ENCODE measurements around the gene SNAI3. TPM values are rescaled to one million over a fixed set of nuclear protein-coding genes. Genes with fewer than 3 reads are reported as not detected.

The SNAI3 gene
- total and polyA plus RNA-seq, 7 experiments from 2014 or later, result 2.7 to 13.5 (median 6.5) TPM

GRCh38 chr16:88651989-88652761 lies 34.1 kb downstream of the SNAI3 start:
- CTCF ChIA-PET, result interaction anchor here (1.2 kb wide), 1 partner anchor 53 kb away, joined by 4 read pairs; no protein-coding TSS in a partner anchor
- Histone ChIP-seq H3K9me3 (ENCODE audit: control insufficient read depth in 2 of 3, low read length in 3 of 3) (no peaks in the 10 kb centered on the region), H3K27me3 (ENCODE audit: control insufficient read depth in 2 of 2, insufficient read depth in 2 of 2, low read length in 2 of 2) (no peaks in the 10 kb centered on the region), H3K27ac (ENCODE audit: low read depth, low read length) (peak overlapping the region; percentile 84), H3K4me3 (ENCODE audit: low read length) (no peak overlapping the region), H3K4me1 (ENCODE audit: control insufficient read depth in 2 of 2, insufficient read depth in 2 of 2, low read length in 2 of 2) (peaks cover 20 to 28% of the 10 kb centered on the region in 2 donors), H3K36me3 (ENCODE audit: control insufficient read depth in 2 of 3, insufficient read depth in 3 of 3, low read length in 3 of 3) (peaks cover 0 to 45% (median 0%) of the 10 kb centered on the region in 3 experiments)
- no peak for DNase-seq
- intact Hi-C loops (cut with micrococcal nuclease), result loop anchor here (1.0 to 2.0 kb wide), 11 partner anchors 11 to 199 kb away; partner anchors contain the start of genes MVD (in 2 of the 2), SNAI3 (in 2 of the 2), ZC3H18 (in 2 of the 2) and CTU2 (in 1 of the 2)
- peaks cover 6 to 27% (median 13%) of the 10 kb centered on the region in 7 donors for H3K4me1 Mint-ChIP-seq
- POLR2A ChIA-PET, result interaction anchor here (1.2 to 2.2 kb wide), 3 partner anchors 11 to 35 kb away, joined by 4 to 8 read pairs (median 4); partner anchors contain the start of gene MVD
- peak overlapping the region in 6 of 9 donors; percentile 24 to 98 (median 84) for H3K27ac Mint-ChIP-seq
- peak overlapping the region in 4 of 10 donors; percentile 53 to 91 (median 68) for H3K4me3 Mint-ChIP-seq
- H3K27me3 Mint-ChIP-seq, result no peaks in the 10 kb centered on the region
- no peak for ATAC-seq
- peaks cover 0 to 15% (median 1%) of the 10 kb centered on the region in 5 donors for H3K36me3 Mint-ChIP-seq
- no peaks in the 10 kb centered on the region for H3K9me3 Mint-ChIP-seq

- H3K4me3 Mint-ChIP-seq, result peak overlapping the region; percentile 84 to 93 (median 90)
- H3K27ac Mint-ChIP-seq, result peak overlapping the region; percentile 81 to 98 (median 88)
- no peaks in the 10 kb centered on the region for H3K9me3 Mint-ChIP-seq
- intact Hi-C loops (cut with micrococcal nuclease), result loop anchor here (1.0 to 2.0 kb wide), 11 partner anchors 12 to 199 kb away; partner anchors contain the start of genes MVD (in 2 of the 2), SNAI3 (in 2 of the 2), ZC3H18 (in 2 of the 2) and CTU2 (in 1 of the 2)
- peaks cover 6 to 27% (median 13%) of the 10 kb centered on the region in 7 donors for H3K4me1 Mint-ChIP-seq
- Histone ChIP-seq H3K27me3 (ENCODE audit: control insufficient read depth in 2 of 2, insufficient read depth in 2 of 2, low read length in 2 of 2) (no peaks in the 10 kb centered on the region), H3K9me3 (ENCODE audit: control insufficient read depth in 2 of 3, low read length in 3 of 3) (no peaks in the 10 kb centered on the region), H3K27ac (ENCODE audit: low read depth, low read length) (peak overlapping the region; percentile 84), H3K4me1 (ENCODE audit: control insufficient read depth in 2 of 2, insufficient read depth in 2 of 2, low read length in 2 of 2) (peaks cover 20 to 28% of the 10 kb centered on the region in 2 donors), H3K36me3 (ENCODE audit: control insufficient read depth in 2 of 3, insufficient read depth in 3 of 3, low read length in 3 of 3) (peaks cover 0 to 41% (median 0%) of the 10 kb centered on the region in 3 experiments), H3K4me3 (ENCODE audit: low read length) (peak overlapping the region; percentile 78)
- DNase-seq (peak in 8 of 9 donors; percentile 46 to 76 (median 64)), ATAC-seq (peak; percentile 81)
- H3K27me3 Mint-ChIP-seq, result no peaks in the 10 kb centered on the region
- ChIA-PET CTCF (no interaction called here), POLR2A (interaction anchor here (0.6 to 3.0 kb wide), 6 partner anchors 10 to 143 kb away, joined by 3 to 13 read pairs (median 4); partner anchors contain the start of gene MVD)
- peaks cover 0 to 15% (median 1%) of the 10 kb centered on the region in 5 donors for H3K36me3 Mint-ChIP-seq
These were observed 34.9 kb downstream of the SNAI3 start for GRCh38 chr16:88651276-88651988.

- POLR2A ChIA-PET, result interaction anchor here (0.6 to 3.7 kb wide), 10 partner anchors 9 to 144 kb away, joined by 3 to 13 read pairs (median 5); partner anchors contain the start of genes IL17C and MVD
- Histone ChIP-seq H3K27ac (ENCODE audit: low read depth, low read length) (peak within 1 kb of the TSS; percentile 84), H3K4me1 (ENCODE audit: control insufficient read depth in 2 of 2, insufficient read depth in 2 of 2, low read length in 2 of 2) (peaks cover 20 to 28% of the 10 kb centered on the region in 2 donors), H3K4me3 (ENCODE audit: low read length) (peak within 1 kb of the TSS; percentile 78), H3K9me3 (ENCODE audit: control insufficient read depth in 2 of 3, low read length in 3 of 3) (no peaks in the 10 kb centered on the region), H3K27me3 (ENCODE audit: control insufficient read depth in 2 of 2, insufficient read depth in 2 of 2, low read length in 2 of 2) (no peaks in the 10 kb centered on the region), H3K36me3 (ENCODE audit: control insufficient read depth in 2 of 3, insufficient read depth in 3 of 3, low read length in 3 of 3) (peaks cover 0 to 44% (median 0%) of the 10 kb centered on the region in 3 experiments)
- Mint-ChIP-seq H3K36me3 (peaks cover 0 to 15% (median 1%) of the 10 kb centered on the region in 5 donors), H3K4me1 (peaks cover 6 to 27% (median 13%) of the 10 kb centered on the region in 7 donors), H3K27ac (peak within 1 kb of the TSS; percentile 82 to 98 (median 91)), H3K27me3 (no peaks in the 10 kb centered on the region), H3K9me3 (no peaks in the 10 kb centered on the region), H3K4me3 (peak within 1 kb of the TSS; percentile 84 to 93 (median 90))
- intact Hi-C loops (cut with micrococcal nuclease), result loop anchor here (1.0 to 2.0 kb wide), 12 partner anchors 12 to 198 kb away; partner anchors contain the start of genes MVD (in 2 of the 2), SNAI3 (in 2 of the 2), ZC3H18 (in 2 of the 2) and CTU2 (in 1 of the 2)
- DNase-seq (peak; percentile 54 to 88 (median 68)), ATAC-seq (peak; percentile 92)
- CTCF ChIA-PET, result interaction anchor here (0.7 to 1.0 kb wide), 2 partner anchors 9 to 34 kb away, joined by 3 read pairs; no protein-coding TSS in a partner anchor
These were observed 35.5 kb downstream of the SNAI3 start, which contains the start of gene CYBA for GRCh38 chr16:88650749-88651275. CYBA (minus strand) TSS chr16:88651053; CDS start chr16:88651013, 40 bp downstream.

- CTCF ChIA-PET, result interaction anchor here (0.7 to 1.0 kb wide), 3 partner anchors 8 to 53 kb away, joined by 3 to 4 read pairs (median 3); no protein-coding TSS in a partner anchor
- Histone ChIP-seq H3K4me3 (ENCODE audit: low read length) (peak overlapping the region; percentile 78), H3K27me3 (ENCODE audit: control insufficient read depth in 2 of 2, insufficient read depth in 2 of 2, low read length in 2 of 2) (no peaks in the 10 kb centered on the region), H3K4me1 (ENCODE audit: control insufficient read depth in 2 of 2, insufficient read depth in 2 of 2, low read length in 2 of 2) (peaks cover 20 to 28% of the 10 kb centered on the region in 2 donors), H3K9me3 (ENCODE audit: control insufficient read depth in 2 of 3, low read length in 3 of 3) (no peaks in the 10 kb centered on the region), H3K36me3 (ENCODE audit: control insufficient read depth in 2 of 3, insufficient read depth in 3 of 3, low read length in 3 of 3) (peaks cover 0 to 45% (median 0%) of the 10 kb centered on the region in 3 experiments), H3K27ac (ENCODE audit: low read depth, low read length) (peak overlapping the region; percentile 84)
- ATAC-seq (peak; percentile 19), DNase-seq (peak in 5 of 9 donors; percentile 25 to 49 (median 47))
- POLR2A ChIA-PET, result interaction anchor here (0.9 to 3.7 kb wide), 15 partner anchors 11 to 144 kb away, joined by 3 to 13 read pairs (median 3); partner anchors contain the start of genes IL17C and MVD
- intact Hi-C loops (cut with micrococcal nuclease), result loop anchor here (1.0 to 2.0 kb wide), 3 partner anchors 15 to 197 kb away; partner anchors contain the start of gene ZFPM1 (in 1 of the 2)
- H3K4me3 Mint-ChIP-seq, result peak overlapping the region; percentile 84 to 93 (median 90)
- peaks cover 6 to 27% (median 16%) of the 10 kb centered on the region in 7 donors for H3K4me1 Mint-ChIP-seq
- no peaks in the 10 kb centered on the region for H3K27me3 Mint-ChIP-seq
- H3K9me3 Mint-ChIP-seq, result no peaks in the 10 kb centered on the region
- peaks cover 0 to 16% (median 1%) of the 10 kb centered on the region in 5 donors for H3K36me3 Mint-ChIP-seq
- H3K27ac Mint-ChIP-seq, result peak overlapping the region; percentile 62 to 94 (median 86)
These were observed 36.2 kb downstream of the SNAI3 start for GRCh38 chr16:88649924-88650748.

- H3K9me3 Mint-ChIP-seq, result no peaks in the 10 kb centered on the region
- ChIA-PET CTCF (interaction anchor here (0.8 to 1.0 kb wide), 2 partner anchors 36 to 53 kb away, joined by 3 read pairs; no protein-coding TSS in a partner anchor), POLR2A (interaction anchor here (0.9 to 3.7 kb wide), 15 partner anchors 10 to 94 kb away, joined by 3 to 13 read pairs (median 3); partner anchors contain the start of genes IL17C and MVD)
- H3K27ac ChIP-seq (ENCODE audit: low read depth, low read length), result peak overlapping the region; percentile 84
- H3K27me3 ChIP-seq (ENCODE audit: control insufficient read depth in 2 of 2, insufficient read depth in 2 of 2, low read length in 2 of 2), result no peaks in the 10 kb centered on the region
- intact Hi-C loops (cut with micrococcal nuclease), result no loop called here
- peaks cover 20 to 28% of the 10 kb centered on the region in 2 donors for H3K4me1 ChIP-seq (ENCODE audit: control insufficient read depth in 2 of 2, insufficient read depth in 2 of 2, low read length in 2 of 2)
- peaks cover 0 to 41% (median 0%) of the 10 kb centered on the region in 3 experiments for H3K36me3 ChIP-seq (ENCODE audit: control insufficient read depth in 2 of 3, insufficient read depth in 3 of 3, low read length in 3 of 3)
- H3K27me3 Mint-ChIP-seq, result no peaks in the 10 kb centered on the region
- peak overlapping the region; percentile 84 to 93 (median 90) for H3K4me3 Mint-ChIP-seq
- peak overlapping the region; percentile 78 for H3K4me3 ChIP-seq (ENCODE audit: low read length)
- DNase-seq (no peak), ATAC-seq (no peak)
- H3K9me3 ChIP-seq (ENCODE audit: control insufficient read depth in 2 of 3, low read length in 3 of 3), result no peaks in the 10 kb centered on the region
- H3K36me3 Mint-ChIP-seq, result peaks cover 0 to 13% (median 0%) of the 10 kb centered on the region in 5 donors
- peak overlapping the region; percentile 66 to 94 (median 85) for H3K27ac Mint-ChIP-seq
- H3K4me1 Mint-ChIP-seq, result peaks cover 6 to 27% (median 19%) of the 10 kb centered on the region in 7 donors
These were observed 36.9 kb downstream of the SNAI3 start for GRCh38 chr16:88649195-88649923.
